BJ (cell line): ENCODE results near the gene UNC80. TPM values are rescaled to one million over a fixed set of nuclear protein-coding genes. Genes with fewer than 3 reads are reported as not detected.

Experiments
- CTCF ChIA-PET: fragments of 350-600 bp; formaldehyde crosslinking; extraction: SDS; loops from one replicate; lab custom pipeline; 2021; ENCODE audit warnings: antibody characterized with exemption, inconsistent platforms; lab: Yijun Ruan, JAX
- POLR2A ChIA-PET: fragments of 300-600 bp; sonication (Branson Sonifier 250); formaldehyde crosslinking; extraction: SDS; loops from one replicate; lab custom pipeline; 2021; ENCODE audit warnings: antibody characterized with exemption; lab: Charles Lee
- DNase-seq: peaks from one replicate; pipeline ENCODE4 v3.0.0-alpha.2; 2011; ENCODE audit warnings: low read depth
- H3K27me3 ChIP-seq: 2 replicates; pipeline ENCODE4 v1.6.0; 2011; ENCODE audit warnings: low read length; ENCODE audit not compliant: control insufficient read depth, insufficient read depth
- H3K36me3 ChIP-seq: 2 replicates; pipeline ENCODE4 v1.5.1; 2011; ENCODE audit warnings: low read length; ENCODE audit not compliant: control insufficient read depth, insufficient read depth
- H3K4me3 ChIP-seq: 2 replicates; pipeline ENCODE4 v1.5.1; 2011; ENCODE audit warnings: low read depth, mild to moderate bottlenecking, control low read depth, low read length
- CTCF ChIP-seq: IDR thresholded peaks from 2 replicates; pipeline ENCODE4 v1.5.1; 2011; ENCODE audit warnings: low read depth, mild to moderate bottlenecking, control low read depth, inconsistent platforms, low read length, moderate library complexity; ENCODE audit not compliant: insufficient read depth
- polyA plus RNA-seq: library from polyadenylated mRNA; depleted of rRNA; stranded (reverse); fragments of >200 nt; gene quantifications from 2 replicates; pipeline ENCODE4 v1.2.3, GENCODE V29; 2011

The UNC80 gene
- polyA plus RNA-seq, 1 experiment = not detected

GRCh38 chr2:209753020-209753419 is 18.6 kb upstream of the UNC80 start:
- H3K4me3 ChIP-seq = no peak overlapping the region
- H3K36me3 ChIP-seq = no peaks in the 10 kb centered on the region
- H3K27me3 ChIP-seq = no peaks in the 10 kb centered on the region
- TF ChIP-seq CTCF = no peak
- CTCF ChIA-PET = interaction anchor here (1.0 kb wide), 1 partner anchor 21 kb away, joined by 3 read pairs; no protein-coding TSS in a partner anchor
- POLR2A ChIA-PET = no interaction called here
- DNase-seq = no peak

- no peaks in the 10 kb centered on the region for H3K27me3 ChIP-seq
- POLR2A ChIA-PET = no interaction called here
- H3K36me3 ChIP-seq = no peaks in the 10 kb centered on the region
- no peak for TF ChIP-seq CTCF
- H3K4me3 ChIP-seq = no peak overlapping the region
- CTCF ChIA-PET = no interaction called here
- no peak for DNase-seq
These were observed 14.5 kb upstream of the UNC80 start for GRCh38 chr2:209757163-209757562.

GRCh38 chr2:209761566-209761965 is 10.1 kb upstream of the UNC80 start:
- CTCF ChIA-PET = no interaction called here
- H3K36me3 ChIP-seq = no peaks in the 10 kb centered on the region
- no peak overlapping the region for H3K4me3 ChIP-seq
- H3K27me3 ChIP-seq = no peaks in the 10 kb centered on the region
- no peak for TF ChIP-seq CTCF
- POLR2A ChIA-PET = no interaction called here
- DNase-seq = no peak

- DNase-seq = no peak
- ChIA-PET CTCF (no interaction called here), POLR2A (no interaction called here)
- no peaks in the 10 kb centered on the region for H3K36me3 ChIP-seq
- no peak for TF ChIP-seq CTCF
- H3K27me3 ChIP-seq = no peaks in the 10 kb centered on the region
- no peak overlapping the region for H3K4me3 ChIP-seq
These were observed 9.1 kb upstream of the UNC80 start for GRCh38 chr2:209762563-209762962.

- no peak for DNase-seq
- Histone ChIP-seq H3K4me3 (no peak overlapping the region), H3K27me3 (no peaks in the 10 kb centered on the region), H3K36me3 (no peaks in the 10 kb centered on the region)
- TF ChIP-seq CTCF = no peak
- POLR2A ChIA-PET = no interaction called here
- CTCF ChIA-PET = no interaction called here
These were observed 8.5 kb upstream of the UNC80 start for GRCh38 chr2:209763106-209763505.
